ENCODE data around the gene RITA1. TPM values are rescaled to one million over a fixed set of nuclear protein-coding genes. Genes with fewer than 3 reads are reported as not detected.

The RITA1 gene
- total and polyA plus RNA-seq, 10 of the 15 experiments (the other 5 are each of a cell fraction or from before 2014, with no cell fraction given), result 2.3 to 39.9 (median 24.8) TPM

- no peaks in the 10 kb centered on the region; the same call in 1 of the 2 replicates for H4K20me1 ChIP-seq (ENCODE audit: control insufficient read depth, insufficient read depth)
- H3K79me2 ChIP-seq (ENCODE audit: control insufficient read depth, insufficient read depth, low read length), result peaks cover 46% of the 10 kb centered on the region
- no peak overlapping the region for H3K4me3 ChIP-seq
- peaks cover 6% of the 10 kb centered on the region for H3K4me1 ChIP-seq (ENCODE audit: control insufficient read depth, insufficient read depth, low read length)
- POLR2A ChIA-PET, result interaction anchor here (0.6 to 1.0 kb wide), 2 partner anchors 8 to 706 kb away, joined by 3 read pairs; no protein-coding TSS in a partner anchor
- CTCF ChIA-PET, result interaction anchor here (0.6 to 3.6 kb wide), 4 partner anchors 9 to 201 kb away, joined by 3 to 29 read pairs (median 4); no protein-coding TSS in a partner anchor
- FAIRE-seq (no peak), ATAC-seq (no peak), DNase-seq (ENCODE audit: low read depth, low spot score) (no peak)
- no peak overlapping the region for H3K27ac ChIP-seq (ENCODE audit: control insufficient read depth, insufficient read depth)
- RAD21 ChIA-PET (ENCODE audit: unreplicated experiment), result interaction anchor here (0.6 kb wide), 2 partner anchors 40 to 243 kb away, joined by 3 read pairs; no protein-coding TSS in a partner anchor
- peaks cover 20 to 27% of the 10 kb centered on the region in 2 experiments for H3K36me3 ChIP-seq (ENCODE audit: control insufficient read depth in 2 of 2, insufficient read depth in 2 of 2, low read length in 1 of 2)
- intact Hi-C loops (cut with micrococcal nuclease; ENCODE audit: unreplicated experiment) (no loop called here), in situ Hi-C loops (cut with MboI) (no loop called here)
- no peak overlapping the region for H2AFZ ChIP-seq (ENCODE audit: control insufficient read depth, low read depth, low read length)
- SMC1A ChIA-PET (ENCODE audit: uncharacterized antibody, unreplicated experiment), result interaction anchor here (0.6 to 1.9 kb wide), 2 partner anchors 42 to 91 kb away, joined by 3 to 4 read pairs; no protein-coding TSS in a partner anchor
- no peak for TF ChIP-seq MXI1 (IDR thresholded peaks at IDR 0.05; ENCODE audit: low read depth, low read length)
- TF ChIP-seq SMAD1 (IDR thresholded peaks at IDR 0.05; ENCODE audit: low read depth, partially characterized antibody), result no peak
- TF ChIP-seq CEBPB (IDR thresholded peaks at IDR 0.05; ENCODE audit: borderline replicate concordance in 1 of 2, low read depth in 2 of 2, low read length in 2 of 2), result no peak
- TF ChIP-seq SP1 (IDR thresholded peaks at IDR 0.05; ENCODE audit: low read depth, low read length), result no peak
- TF ChIP-seq EED (IDR thresholded peaks at IDR 0.05; ENCODE audit: low read depth), result no peak
- TF ChIP-seq SUZ12 (IDR thresholded peaks at IDR 0.05; ENCODE audit: unreplicated experiment), result no peak
- no peak for TF ChIP-seq RFX5 (IDR thresholded peaks at IDR 0.05; ENCODE audit: low read depth, low read length)
- TF ChIP-seq ZNF274 (IDR thresholded peaks at IDR 0.05; ENCODE audit: insufficient read depth, insufficient read length), result no peak
- WGBS (ENCODE audit: insufficient coverage, insufficient replicate concordance, low lambda C conversion rate, missing lambda C conversion rate), result 83% methylated on average over 3 of the region's 3 CpGs
- no TSS peak for BruUV-seq (replicated peaks)
- H3K9ac ChIP-seq (ENCODE audit: control insufficient read depth, insufficient read depth, low read length), result no peak overlapping the region
- peak overlapping the region; percentile 14; the same call in 1 of the 2 replicates for H3K4me2 ChIP-seq (ENCODE audit: control insufficient read depth, insufficient read depth)
- H3K9me3 ChIP-seq (replicated peaks; ENCODE audit: control insufficient read depth, insufficient read depth, low read length), result peaks cover 3% of the 10 kb centered on the region; the same call in 1 of the 3 replicates
- H3K27me3 ChIP-seq (replicated peaks in 1 of 2; ENCODE audit: control insufficient read depth in 2 of 2, insufficient read depth in 2 of 2, low read length in 1 of 2), result no peaks in the 10 kb centered on the region
Measured at GRCh38 chr12:113181975-113182374, 3.5 kb upstream of the RITA1 start.
